ENCODE measurements around the gene PCDH19.
"Not testable (repeated sequence)": the region's sequence is repeated elsewhere in the genome, so short reads cannot be mapped to it uniquely, and the experiment has no call there.

Gene PCDH19, protein sequence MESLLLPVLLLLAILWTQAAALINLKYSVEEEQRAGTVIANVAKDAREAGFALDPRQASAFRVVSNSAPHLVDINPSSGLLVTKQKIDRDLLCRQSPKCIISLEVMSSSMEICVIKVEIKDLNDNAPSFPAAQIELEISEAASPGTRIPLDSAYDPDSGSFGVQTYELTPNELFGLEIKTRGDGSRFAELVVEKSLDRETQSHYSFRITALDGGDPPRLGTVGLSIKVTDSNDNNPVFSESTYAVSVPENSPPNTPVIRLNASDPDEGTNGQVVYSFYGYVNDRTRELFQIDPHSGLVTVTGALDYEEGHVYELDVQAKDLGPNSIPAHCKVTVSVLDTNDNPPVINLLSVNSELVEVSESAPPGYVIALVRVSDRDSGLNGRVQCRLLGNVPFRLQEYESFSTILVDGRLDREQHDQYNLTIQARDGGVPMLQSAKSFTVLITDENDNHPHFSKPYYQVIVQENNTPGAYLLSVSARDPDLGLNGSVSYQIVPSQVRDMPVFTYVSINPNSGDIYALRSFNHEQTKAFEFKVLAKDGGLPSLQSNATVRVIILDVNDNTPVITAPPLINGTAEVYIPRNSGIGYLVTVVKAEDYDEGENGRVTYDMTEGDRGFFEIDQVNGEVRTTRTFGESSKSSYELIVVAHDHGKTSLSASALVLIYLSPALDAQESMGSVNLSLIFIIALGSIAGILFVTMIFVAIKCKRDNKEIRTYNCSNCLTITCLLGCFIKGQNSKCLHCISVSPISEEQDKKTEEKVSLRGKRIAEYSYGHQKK (N-terminal part only)

DNA sequence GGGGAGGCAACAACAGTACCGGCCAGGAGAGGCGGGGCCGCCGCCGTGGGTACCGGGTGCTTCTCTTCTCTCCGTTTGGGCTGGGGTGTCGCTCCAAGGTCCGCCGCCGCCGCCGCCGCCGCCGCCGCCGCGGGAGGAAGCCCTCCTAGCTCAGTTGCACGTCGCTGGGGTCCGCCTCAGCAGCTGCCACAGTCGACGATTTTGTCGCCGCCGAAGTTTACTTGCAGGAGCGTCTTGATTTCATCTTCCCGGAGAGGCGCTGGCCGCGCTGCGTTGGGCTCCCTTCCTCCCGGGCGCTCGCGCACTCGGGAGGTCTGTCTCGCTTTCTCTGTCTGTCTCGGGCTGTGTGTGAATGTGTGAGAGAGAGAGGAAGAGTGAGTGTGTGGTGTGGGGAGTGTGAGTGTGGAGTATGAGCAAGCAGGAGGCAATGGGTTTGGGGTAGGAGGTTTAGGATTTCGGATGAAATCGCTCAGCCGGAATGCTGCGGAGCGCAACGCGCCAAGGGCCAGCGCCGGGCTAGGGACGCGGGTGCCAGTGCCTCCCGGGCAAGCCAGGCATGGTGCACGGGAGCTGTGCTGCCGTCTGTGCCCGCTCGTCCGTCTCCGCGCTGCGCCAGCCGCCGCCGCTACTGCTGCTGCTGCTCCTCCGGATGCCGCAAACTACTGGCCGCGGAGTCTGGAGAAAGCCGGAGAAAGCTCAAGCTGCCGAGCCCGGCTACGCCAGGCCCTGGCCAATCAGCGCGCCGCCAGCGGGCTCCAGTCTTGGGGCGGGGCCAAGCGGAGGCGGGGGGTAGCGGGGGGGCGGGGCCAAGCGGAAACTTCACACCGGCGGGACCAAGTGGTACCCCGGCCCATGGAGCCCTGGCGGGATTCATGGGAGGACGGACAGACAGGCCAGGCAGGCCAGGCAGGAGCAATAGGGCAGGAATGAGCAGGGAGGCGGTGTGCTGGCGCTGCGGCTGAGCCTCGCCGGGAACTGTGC is at the start of gene PCDH19:
PCDH19 (minus strand) TSS at position 664 of the 981 bp plus-strand sequence. CDS start 1,676 bp downstream, outside the sequence.
- DNase-seq: no peak

DNA sequence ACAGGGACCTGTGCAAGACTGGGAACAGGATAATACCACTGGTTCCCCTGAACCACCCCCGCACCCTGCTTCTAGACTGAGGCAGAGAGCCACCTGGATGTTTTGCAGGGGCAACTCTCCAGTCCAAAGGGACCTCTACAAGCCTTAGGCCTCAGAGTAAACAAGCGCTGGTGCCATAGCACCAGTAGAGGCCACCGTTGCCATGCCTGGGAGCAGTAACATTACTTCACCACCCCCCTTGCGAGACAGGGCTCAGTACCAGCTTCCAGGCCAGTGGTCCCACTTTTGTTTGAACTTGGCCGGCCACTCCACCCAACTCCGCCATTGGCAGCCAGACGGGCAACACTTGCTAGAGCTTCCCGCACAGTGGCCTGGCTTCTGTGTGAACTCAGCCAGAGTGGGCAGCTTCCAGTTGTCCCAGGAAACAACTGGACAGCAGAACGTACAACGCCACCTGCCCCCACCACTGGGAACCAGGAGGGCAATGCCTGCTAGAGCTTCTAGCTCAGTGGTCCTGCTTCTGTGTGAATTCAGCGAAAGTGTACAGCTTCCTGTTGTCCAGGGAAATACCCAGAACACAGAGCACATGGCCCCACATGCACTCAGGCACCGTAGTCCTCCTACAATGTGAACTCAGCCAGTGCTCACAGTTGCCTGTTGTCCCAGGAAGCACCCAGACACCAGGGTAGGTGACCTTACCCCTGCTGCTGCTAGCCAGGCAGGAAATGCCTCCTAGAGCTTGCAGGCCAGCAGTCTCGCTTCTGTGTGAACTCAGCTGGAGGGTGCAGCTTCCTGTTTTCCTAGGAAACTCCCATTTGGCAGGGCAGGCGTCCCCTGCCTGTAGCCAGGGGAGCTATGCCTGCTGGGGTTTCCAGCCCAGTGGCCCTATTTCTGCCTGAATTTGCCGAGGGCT is 39.9 kb upstream of the PCDH19 start:
- no peak for DNase-seq

DNA sequence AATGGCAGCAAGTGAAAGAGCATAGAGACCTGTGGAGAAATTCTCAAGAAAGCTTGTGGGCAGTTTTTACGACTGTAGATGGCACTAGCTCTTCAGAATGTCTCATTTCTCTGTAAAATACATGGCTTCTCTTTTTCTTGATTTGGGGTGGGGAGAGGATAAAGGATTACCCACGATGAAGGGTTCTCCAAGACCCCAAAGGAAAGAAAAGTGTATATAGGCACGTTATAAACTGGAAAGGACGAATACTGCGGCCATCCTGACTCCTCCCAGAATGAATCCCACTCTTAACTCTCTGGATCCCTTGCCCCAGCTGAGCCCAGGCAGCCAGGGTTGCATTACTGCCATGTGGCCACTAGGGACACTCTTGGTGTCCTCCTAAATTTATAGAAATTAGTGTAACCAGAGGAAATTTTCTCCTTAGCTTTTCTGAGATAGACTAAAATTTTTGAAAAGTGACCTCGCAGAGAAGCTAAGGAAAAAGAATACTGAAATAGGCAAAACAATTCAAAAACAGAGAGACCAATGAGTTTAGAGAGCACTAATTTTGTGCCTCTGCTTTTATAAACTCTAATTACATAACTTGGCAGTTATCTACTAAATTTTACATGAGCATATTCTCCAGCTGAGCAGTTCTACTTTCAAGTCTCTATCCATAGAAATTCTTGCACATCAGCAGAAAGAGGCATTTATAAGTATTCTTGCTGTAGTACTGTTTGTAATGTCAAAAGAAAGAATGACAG is 37.8 kb upstream of the PCDH19 start:
- DNase-seq: no peak

DNA sequence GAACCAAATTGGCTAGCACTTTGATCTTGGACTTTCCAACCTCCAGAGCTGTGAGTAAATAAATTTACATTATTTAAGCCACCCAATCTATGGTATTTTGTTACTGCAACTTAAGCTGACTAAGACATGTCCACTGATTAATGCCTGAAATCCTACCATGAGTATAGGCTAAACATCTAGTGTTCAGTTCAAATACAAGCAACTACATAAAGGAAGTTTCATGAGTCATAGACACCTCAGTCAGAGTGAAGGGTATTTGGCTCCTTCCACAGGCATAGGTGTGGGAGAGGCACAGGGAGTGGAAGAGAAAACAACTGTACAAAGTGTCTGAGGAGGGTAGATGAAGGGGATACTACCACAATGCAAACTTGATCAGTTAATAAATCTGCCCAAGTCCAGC is 35.5 kb upstream of the PCDH19 start:
- no peak for DNase-seq

DNA sequence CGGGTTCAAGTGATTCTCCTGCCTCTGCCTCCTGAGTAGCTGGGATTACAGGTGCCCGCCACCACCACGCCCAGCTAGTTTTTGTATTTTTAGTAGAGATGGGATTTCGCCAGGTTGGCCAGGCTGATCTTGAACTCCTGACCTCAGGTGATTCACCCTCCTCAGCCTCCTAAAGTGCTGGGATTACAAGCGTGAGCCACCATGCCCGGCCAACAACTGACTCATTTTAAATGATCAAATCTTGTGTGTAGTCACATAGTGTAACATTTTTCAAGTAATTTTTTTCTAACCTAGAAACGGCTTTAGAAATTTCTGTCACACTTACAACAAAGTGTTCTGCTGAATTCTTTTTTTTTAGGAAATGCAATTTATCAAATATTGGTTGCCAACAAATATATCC is 31.2 kb upstream of the PCDH19 start:
- DNase-seq: not testable (repeated sequence)

DNA sequence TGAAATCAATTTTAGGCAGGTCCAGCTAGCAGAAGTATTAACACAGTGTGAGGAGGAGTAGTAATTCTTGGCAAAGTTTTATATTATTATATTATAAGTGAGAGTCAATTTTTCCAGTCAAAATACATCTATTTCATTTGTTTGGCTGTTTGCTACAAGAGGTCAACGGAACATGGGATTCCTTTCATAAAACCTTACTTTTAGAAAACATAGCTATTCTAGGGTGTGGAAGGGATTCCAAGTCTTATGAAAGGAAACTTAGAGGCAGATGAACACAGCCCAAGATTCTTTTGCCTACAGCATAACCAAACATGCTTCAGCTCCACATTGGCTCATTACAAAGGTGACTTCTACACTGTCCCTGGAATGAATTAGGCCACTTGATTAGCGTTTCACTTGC is 29.9 kb upstream of the PCDH19 start:
- no peak for DNase-seq

DNA sequence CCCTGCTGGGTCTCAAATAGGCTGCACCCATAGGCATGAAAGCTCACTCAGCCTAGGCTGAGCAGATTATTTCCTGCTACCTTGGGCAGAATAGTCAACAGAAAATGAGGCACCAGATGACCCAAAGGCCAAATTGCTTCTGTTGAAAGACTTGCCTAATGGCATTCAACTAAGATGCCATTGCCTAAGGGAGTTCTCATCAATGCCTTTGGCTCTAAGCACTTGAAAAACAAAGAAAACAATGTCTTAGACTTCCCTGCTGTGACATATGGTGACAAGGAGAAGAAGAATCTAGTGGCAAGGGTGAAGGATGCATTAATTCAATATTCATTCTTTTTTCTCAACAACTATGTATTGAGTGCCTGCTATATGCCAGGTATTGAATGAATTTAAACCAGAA is 25.7 kb upstream of the PCDH19 start:
- DNase-seq: no peak

DNA sequence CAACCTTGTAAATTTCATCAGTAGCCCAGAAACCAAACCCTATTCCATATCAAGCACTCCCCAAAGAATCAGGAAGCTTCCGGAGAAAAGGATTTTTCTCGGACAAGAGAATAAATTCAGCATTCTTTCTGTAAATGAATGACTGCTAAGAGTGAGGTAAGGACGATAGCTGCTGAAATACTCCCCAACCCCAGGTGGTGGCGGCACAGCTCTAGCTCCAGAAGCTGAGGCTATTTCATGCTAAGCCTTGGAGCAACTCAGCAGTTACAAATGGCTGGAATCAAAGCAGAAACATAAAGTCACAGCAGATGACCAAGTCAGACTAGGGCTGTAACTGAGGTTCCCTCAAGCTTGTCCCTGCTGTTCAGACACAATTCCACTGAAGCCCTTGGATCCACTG is 13.9 kb upstream of the PCDH19 start:
- DNase-seq: no peak

DNA sequence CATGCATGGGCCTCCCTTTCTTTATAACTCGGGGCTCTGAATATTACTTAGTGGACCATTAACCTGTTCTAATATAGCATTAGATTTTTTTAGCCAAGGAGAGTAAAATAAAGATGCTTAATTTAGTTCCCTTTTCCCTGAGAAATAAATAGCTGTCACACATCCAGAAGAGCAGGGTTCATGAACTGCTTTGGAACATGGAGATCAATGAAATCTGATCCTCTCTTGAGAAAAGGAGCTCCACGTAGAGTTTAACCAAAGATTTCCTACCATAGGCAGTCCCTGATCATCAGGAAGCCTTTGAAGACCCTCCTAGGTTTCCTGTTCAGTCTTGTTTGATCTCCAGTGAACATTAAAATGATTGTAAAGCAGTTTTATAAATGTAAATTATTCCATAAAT is 8.5 kb upstream of the PCDH19 start:
- no peak for DNase-seq

DNA sequence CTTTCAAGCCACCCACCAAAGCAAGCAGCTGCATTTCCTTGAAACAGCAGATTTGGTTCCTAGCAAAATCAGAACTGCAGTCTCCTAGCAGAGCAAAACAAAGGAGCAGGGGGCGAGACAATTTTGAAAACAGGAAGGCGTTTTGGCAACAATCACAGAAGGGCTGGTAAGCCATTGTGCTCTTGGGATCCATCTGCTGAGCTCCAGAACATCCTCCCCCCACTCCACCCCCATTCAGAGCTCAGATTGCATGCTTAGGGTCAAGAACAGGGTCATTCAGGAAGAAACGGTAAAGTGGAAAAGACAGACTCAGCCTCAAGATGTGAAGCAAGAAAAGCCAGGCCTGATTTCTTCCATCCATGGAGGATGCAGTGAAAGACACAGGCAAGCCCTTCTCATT is 7.6 kb upstream of the PCDH19 start:
- no peak for DNase-seq

DNA sequence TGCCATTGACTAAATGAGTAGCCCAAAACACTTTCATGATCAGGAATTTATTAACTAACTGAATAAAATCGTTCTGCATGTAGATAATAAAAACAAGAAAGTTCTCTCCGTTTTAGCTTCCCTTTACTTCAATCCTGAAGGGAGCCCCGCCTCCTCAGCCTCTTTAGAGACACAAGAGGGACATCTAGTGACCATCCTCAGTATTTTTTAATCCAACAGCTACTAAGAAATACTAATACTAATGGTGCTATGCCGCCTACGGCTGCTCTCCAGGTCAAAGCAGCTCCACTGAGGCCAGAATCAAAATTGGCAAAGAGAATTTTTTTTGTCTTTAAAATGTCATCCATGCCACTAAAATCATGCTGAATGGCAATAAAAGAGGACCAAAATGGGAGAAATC is 3.2 kb upstream of the PCDH19 start:
- DNase-seq: peak; percentile 8

DNA sequence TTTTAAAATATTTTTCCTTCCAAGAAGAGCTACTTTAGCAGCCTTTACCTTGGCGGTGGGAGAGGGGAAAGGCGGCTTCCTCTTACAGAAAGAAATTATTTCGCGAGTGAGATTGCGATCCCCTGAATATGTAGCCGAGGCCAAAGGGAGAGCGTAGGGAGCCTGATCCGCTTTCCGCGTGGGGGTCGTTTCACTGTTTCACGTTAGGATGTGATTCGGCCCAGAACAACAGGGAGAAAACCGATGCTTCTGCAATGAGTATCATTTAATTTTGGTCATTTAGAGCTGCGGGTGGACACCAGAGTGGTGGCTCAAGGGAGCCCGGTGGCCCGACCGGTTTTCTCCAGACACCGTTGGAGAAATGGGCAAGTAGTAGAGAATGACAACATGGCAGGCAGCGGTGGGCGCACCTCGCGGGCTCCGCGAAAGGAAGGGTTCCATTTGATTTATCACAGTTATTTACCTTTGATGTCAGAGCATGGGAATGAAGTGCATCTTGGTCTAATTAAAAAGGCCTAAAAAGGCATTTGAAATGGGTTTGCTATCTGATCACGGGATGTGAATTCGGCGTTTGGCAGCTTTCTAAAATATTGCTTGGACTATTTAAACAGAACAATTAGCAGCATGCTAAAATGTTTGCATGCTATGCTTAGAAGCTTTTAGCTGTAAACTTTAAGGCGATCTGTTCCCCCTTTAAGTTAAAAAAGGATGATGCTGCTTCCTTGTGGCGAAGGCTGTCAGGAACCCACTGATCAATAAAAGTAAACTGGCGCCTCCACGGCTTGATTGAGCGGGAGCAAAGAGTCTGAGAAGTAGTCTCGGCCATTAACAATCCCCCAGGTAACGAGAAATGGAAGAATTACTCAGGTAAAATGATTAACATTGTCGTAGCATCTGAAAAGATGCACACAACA is 2.0 kb upstream of the PCDH19 start:
- no peak for DNase-seq

DNA sequence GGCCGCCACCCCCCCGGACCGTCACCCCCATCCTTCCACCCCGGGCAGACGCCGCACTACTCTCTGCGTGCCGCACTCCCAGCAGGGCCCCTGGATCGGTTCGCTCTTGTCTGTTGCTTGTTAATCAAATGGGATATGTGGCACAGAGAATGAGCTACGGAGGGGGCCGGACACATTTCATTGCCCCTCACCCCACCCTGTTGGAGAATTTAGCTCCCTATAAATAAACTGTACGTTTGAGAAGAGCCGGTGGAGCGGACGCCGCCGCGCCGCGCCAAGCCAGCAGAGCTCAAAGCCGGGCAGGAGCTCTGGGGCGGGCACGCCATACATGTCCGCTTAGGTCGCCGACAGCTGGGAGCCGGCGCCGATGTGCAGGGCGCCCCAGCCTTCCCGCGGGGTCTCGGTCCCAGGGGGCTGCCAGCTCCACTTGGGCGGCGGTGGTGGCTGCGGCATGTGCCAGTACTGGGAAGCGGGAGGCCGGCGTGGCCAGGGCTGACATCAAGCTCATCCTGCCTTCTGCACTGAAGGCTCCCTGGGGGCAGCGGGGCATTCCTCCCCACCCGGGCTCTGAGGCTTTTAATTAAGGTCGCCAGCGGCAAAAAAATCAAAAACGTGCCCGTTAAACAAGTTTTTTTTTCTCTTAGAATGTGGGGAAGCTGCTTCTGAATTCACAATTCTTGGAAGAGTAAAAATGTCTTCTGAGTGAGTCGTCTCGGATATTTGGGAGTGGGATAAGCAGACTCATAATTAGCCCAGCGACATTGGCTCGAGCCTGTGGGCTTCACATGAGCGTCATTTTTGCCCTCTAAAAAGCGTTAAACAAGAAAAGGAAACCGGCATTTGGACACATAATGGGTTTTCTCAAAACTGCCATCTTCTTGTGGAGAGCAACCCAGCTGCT is 1.1 kb upstream of the PCDH19 start:
- DNase-seq: no peak

DNA sequence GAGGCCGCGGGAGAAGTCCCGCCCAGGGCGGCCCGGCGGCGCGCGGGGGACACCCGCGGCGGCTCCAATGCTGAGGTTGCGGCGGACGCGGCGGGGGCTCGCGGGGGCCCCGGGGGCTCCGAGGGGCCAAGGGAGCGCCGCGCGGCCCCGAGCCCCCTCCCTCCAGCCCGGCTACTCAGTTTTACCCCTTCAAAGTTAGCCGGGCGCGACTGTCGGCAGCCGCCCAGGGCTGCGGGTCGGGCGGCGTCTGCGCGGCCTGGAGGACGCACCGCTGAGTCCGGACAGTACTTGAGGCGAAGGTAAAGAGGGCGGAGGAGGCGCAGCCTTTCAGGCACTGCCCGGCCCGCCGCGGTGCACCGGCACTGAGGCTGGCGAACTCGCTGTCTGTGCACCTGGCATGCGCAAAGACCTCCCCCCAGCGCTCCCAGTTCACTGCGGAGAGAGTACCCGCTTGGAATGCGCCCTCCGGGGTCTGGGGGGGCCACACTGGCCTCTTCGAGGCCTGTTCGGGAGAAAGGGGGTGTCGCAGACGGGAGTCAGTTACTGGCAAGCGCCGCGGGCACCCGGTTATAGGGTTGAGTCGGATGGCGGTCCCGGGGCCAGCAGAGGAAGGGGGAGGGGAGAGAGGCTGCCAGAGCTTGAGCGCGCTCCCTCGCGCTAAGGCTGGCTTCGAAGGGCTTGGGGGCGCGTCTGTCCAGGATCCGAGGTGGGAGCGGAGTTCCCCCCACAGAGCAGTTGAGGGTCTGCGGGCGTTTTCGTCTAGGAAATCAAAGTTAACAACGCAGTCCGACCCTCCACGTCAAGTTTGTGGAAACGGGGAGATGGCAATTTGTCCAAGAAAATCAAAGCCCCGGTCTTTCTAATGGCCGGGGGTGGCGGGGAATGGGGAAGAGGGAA is 1.1 kb downstream of the PCDH19 start:
- DNase-seq: no peak

DNA sequence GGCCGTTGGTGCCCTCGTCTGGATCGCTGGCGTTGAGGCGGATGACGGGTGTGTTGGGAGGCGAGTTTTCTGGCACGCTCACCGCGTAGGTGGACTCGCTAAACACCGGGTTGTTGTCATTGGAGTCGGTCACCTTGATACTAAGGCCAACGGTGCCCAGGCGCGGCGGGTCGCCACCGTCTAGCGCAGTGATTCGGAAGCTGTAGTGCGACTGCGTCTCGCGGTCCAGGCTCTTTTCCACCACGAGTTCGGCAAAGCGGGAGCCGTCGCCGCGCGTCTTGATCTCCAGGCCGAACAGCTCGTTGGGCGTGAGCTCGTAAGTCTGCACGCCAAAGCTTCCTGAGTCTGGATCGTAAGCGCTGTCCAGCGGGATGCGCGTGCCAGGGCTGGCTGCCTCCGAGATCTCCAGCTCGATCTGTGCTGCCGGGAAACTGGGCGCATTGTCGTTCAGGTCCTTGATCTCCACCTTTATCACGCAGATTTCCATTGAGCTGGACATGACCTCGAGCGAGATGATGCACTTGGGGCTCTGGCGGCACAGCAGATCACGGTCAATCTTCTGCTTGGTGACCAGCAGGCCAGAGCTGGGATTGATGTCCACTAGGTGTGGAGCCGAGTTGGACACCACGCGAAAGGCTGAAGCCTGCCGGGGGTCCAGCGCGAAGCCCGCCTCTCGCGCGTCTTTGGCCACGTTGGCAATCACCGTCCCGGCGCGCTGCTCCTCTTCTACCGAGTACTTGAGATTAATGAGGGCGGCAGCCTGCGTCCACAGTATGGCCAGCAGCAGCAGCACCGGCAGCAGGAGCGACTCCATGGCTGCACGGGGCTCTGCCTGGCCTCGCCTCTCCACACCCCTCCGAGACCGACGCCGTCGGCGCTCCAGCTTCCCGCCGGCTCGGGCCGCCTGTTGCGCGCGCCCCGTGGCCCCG is 2.0 kb downstream of the PCDH19 start:
- no peak for DNase-seq

DNA sequence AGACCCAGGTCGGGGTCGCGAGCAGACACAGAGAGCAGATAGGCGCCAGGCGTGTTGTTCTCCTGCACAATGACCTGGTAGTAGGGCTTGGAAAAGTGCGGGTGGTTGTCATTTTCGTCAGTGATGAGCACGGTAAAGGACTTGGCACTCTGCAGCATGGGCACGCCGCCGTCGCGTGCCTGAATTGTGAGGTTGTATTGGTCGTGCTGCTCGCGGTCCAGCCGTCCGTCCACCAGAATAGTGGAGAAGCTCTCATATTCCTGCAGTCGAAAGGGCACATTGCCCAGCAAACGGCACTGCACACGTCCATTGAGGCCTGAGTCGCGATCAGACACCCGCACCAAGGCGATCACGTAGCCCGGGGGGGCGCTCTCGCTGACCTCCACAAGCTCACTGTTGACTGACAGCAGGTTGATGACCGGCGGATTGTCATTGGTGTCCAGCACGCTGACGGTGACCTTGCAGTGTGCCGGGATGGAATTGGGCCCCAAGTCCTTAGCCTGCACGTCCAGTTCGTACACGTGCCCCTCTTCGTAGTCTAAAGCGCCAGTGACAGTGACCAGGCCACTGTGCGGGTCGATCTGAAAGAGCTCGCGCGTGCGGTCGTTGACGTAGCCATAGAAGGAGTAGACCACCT is 2.8 kb downstream of the PCDH19 start:
- no peak for DNase-seq
